SKM-1 treated with dmso at 0.1 percent for 144 hours (cell line): ENCODE data around the gene GOLGA5.
"Not testable (repeated sequence)": the region's sequence is repeated elsewhere in the genome, so short reads cannot be mapped to it uniquely, and the experiment has no call there.

ENCODE experiments used
- DNase-seq: peaks from one replicate; lab custom pipeline; 2025; ENCODE audit not compliant: unreplicated experiment; lab: John Stamatoyannopoulos, UW

Gene GOLGA5

GRCh38 chr14:92819680-92820535 lies 25.8 kb downstream of the GOLGA5 start:
- not testable (repeated sequence) for DNase-seq

DNA sequence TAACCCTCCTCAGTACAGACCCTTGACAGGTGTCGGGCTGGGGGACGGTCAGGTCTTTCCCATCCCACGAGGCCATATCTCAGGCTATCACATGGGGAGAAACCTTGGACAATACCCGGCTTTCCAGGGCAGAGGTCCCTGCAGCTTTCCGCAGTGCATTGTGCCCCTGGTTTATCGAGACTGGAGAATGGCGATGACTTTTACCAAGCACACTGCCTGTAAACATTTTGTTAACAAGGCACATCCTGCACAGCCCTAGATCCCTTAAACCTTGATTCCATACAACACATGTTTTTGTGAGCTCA lies 26.4 kb downstream of the GOLGA5 start:
- DNase-seq: not testable (repeated sequence)

DNA sequence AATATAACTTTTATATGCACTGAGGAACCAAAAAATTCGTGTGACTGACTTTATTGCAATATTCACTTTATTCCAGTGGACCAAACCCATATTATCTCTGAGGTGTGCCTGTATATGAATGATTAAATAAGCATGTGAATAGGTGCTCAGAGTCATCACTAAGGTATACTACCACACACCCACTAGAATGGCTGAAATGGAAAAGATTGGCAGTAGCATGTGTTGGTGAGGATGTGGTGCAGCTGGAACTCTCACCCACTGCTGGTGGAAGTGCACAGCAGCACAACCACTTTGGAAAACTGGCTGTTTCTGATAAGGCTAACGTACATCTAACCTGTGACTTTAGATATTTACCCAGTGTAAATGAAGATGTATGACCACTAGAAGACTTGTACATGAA lies 36.8 kb downstream of the GOLGA5 start:
- no peak for DNase-seq

- DNase-seq: no peak
These were observed 38.1 kb downstream of the GOLGA5 start for GRCh38 chr14:92832137-92832700.

- no peak for DNase-seq
These were observed 47.8 kb downstream of the GOLGA5 start for GRCh38 chr14:92841930-92842329.

GRCh38 chr14:92844204-92844603 lies 50.1 kb downstream of the GOLGA5 start:
- DNase-seq: no peak

DNA sequence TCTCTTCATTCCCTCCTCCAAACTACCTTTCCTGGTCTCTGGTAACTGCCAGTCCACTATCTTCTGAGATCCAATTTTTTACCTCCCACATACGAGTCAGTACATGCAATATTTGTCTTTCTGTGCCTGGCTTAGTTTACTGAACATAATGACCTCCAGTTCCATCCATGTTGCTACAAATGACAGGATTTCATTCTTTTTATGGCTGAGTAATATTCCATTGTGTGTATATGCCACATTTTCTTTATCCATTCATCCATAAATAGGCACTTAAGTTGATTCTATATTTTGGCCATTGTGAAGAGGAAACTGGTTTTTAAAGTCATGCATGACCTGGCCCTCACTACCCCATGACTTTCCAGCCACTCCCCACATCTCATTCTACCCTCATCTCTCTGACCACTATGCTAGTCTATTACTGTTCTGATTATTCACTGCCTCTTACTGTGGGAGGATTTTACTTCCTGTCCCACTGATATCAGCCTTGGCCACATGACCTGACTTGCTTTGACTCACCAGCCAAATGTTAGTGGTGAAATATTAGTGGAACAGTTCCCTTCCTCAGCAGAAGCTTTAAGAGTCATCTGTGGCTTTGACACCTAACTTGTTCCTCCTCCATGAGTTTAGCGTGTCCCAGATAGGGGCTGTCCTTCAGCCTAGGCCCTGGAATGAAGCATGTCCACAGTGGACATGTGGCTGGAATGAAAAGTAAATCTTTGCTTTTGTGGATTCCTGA lies 52.2 kb downstream of the GOLGA5 start:
- DNase-seq: peak; percentile 48

DNA sequence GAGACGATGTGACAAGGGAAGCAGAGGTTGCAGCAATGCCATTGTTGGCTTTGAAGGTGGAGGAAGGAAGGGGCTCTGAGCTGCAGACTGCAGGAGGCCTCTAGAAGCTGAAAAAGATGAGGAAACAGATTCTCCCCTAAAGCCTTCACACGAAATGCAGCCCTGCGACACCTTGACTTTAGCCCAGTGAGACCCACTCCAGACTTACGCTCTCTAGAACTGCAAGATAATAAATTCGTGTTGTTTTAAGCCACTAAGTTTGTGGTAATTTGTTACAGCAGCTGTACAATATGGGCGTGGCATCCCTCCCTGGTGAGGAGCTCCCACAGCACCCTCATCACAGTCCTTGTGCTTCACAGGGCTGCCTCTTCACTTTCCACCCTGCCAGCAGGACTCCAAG lies 53.2 kb downstream of the GOLGA5 start:
- DNase-seq: peak; percentile 0

DNA sequence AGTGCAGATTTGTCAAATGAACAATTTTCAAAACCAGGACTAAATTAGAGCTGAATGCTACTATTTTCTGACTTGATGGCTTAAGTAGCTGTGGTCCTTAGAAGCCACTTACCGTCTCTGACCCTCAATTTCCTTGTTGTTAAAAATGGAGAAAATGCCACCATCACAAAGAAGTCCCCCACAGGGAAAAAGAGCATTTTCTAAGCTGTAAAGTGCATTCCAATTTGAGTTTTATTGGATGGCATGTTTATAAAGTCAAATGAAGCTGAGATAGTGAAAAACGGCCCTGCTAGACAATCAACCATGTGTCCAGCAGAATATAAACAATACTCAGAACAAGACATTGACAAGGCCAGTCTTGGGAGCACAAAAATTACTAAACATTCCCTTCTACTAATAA lies 53.6 kb downstream of the GOLGA5 start:
- DNase-seq: no peak

DNA sequence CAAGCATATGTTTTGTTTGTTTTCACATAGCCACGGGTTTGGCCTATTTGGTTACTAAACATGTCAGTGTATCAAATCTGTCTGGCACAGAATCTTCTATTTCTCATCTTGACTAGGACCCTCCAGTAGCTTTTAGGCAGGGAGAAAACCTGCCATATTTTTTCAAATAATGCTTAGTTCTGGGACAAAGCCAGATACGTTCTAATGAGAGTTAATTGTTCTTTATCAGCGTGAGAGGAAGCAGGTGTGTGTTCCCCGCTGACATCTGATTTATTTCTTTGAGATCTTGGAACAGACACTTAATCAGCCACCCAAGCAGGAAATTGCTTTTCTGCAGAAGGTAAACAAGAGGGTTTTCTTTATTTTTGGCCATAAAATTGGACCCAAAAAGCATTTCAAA lies 54.8 kb downstream of the GOLGA5 start:
- DNase-seq: no peak

DNA sequence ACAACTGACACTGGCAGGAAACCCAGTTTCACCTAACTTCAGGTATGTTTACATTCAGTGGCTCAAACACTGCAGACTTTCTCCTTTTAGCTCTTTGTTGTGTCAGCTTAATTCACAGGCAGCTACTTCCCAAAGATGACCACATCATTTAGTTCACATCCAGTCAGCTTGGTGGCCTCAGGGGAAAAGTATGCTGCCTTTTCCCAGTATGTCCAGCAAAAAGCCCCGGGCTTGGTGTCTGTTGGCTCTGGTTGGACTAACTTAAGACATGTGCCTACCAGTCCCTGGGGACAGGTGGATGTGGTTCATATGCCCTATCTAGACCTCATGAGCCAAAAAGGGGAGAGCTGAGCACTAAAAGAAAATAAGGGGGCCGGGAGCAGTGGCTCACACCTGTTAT lies 56.4 kb downstream of the GOLGA5 start:
- no peak for DNase-seq

DNA sequence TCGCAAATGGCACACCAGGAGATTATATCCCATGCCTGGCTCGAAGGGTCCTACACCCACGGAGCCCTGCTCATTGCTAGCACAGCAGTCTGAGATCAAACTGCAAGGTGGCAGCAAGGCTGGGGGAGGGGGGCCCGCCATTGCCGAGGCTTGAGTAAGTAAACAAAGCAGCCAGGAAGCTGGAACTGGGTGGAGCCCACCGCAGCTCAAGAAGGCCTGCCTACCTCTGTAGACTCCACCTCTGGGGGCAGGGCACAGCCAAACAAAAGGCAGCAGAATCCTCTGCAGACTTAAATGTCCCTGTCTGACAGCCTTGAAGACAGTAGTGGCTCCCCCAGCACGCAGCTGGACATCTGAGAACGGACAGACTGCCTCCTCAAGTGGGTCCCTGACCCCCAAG lies 59.0 kb downstream of the GOLGA5 start:
- DNase-seq: not testable (repeated sequence)

- DNase-seq: no peak
These were observed 66.1 kb downstream of the GOLGA5 start for GRCh38 chr14:92860049-92860840.

DNA sequence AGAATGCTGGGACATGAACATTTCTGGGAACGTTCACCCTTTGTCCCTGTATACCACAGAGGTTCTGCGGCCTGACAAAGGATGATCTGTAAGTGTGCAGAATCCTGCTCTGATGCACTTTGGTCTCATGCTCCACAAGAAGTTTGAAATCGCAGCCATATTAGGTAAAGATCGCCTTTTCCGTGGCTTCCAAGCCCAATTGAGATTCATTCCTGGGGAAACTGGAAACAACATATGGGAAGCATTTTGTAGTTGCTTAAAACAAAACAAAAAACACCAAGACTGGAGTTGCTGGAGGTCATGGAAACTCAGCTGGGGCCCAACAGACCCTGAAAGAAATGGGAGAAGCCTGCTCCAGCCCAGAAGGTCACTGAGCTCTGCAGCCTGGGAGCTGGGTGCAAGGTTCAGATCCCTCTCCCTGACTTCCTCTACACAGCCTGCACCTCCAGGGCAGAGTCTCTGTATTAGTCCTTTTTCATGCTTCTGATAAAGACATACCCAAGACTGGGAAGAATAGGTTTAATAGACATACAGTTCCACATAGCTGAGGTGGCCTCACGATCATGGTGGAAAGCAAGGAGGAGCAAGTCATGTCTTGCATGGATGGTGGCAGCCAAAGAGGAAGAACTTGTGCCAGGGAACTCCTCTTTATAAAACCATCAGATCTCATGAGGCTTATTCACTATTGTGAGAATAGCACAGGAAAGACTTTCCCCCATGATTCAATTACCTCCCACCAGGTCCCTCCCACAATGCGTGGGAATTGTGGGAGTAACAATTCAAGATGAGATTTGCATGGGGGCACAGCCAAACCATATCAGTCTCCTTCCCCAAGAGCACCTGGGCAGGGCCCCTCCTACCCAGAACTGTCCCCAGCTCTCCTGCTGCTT lies 68.0 kb downstream of the GOLGA5 start:
- no peak for DNase-seq

DNA sequence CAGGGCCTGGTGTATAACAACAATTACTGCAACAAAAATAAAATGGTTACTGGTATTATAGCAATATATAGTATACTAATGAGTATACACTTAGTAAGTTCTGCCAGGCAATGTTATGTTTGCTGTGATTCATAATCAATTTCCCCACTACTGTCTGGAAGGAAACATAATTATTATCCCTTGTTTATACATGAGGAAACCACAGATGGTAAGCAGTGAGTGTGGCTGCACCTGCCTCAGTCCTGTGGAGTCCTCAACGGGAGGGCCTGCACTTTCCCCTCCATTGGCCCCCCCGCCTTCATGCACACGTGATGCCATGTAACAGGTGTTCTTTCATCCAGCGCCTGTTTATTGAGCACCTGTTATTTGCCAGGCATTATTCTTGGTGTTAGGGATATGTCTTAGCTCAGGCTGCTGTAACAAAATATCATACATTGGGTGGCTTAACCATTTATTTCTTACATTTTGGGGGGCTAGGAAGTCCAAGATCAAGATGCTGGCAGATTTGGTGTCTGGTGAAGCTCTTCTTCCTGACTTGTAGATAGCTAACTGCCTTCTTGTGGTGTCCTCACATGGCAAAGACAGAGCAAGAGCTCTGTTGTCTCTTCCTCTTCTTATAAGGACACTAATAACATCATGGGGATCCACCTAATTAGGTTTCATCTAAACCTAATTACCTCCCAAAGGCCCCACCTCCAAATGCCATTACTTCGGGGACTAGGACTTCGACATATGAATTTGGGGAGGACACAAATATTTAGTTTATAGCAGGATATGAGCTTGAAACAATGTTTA lies 69.4 kb downstream of the GOLGA5 start:
- no peak for DNase-seq

DNA sequence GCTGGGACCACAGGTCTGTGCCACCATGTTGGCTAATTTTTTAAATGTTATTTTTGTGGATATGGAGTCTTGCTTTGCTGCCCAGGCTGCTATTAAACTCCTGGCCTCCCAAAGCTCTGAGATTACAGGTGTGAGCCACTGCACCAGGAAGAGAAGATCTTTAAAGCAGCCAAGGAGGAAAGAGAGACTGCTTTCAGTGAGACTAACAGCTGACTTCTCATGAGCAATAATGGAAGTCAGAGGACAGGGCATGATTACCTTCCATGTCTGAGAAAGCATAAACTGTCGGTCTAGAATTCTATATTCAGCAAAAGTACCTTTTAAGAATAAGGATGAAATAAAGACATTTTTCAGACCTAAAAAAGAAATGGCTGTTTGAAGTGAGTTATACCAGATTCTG lies 71.6 kb downstream of the GOLGA5 start:
- no peak for DNase-seq

- DNase-seq: no peak
These were observed 72.2 kb downstream of the GOLGA5 start for GRCh38 chr14:92866181-92866752.

- no peak for DNase-seq
These were observed 73.1 kb downstream of the GOLGA5 start for GRCh38 chr14:92866901-92867865.
